Stimulated activated CD4-positive, alpha-beta T cell treated with anti-CD3 and anti-CD28 coated beads, Interleukin-12 subunit alpha, Interleukin-12 subunit beta, amount 100 ng/mL, for 4 hours (primary cell): ENCODE results near the gene CHRNA7.

Source experiments
- DNase-seq: peaks from one replicate; pipeline ENCODE4 v3.0.0-alpha.2; 2020

CHRNA7 gene

GRCh38 chr15:32089851-32090359 lies 59.6 kb downstream of the CHRNA7 start:
- no peak for DNase-seq

GRCh38 chr15:32091505-32092380 lies 61.4 kb downstream of the CHRNA7 start:
- no peak for DNase-seq

- DNase-seq, result no peak
These were observed 65.9 kb downstream of the CHRNA7 start for GRCh38 chr15:32096213-32096612.

GRCh38 chr15:32096916-32097617 lies 66.8 kb downstream of the CHRNA7 start:
- no peak for DNase-seq

- DNase-seq, result no peak
These were observed 67.7 kb downstream of the CHRNA7 start for GRCh38 chr15:32098033-32098432.

- DNase-seq, result no peak
These were observed 68.9 kb downstream of the CHRNA7 start for GRCh38 chr15:32099097-32099785.

GRCh38 chr15:32099956-32100684 lies 69.8 kb downstream of the CHRNA7 start:
- DNase-seq, result no peak

GRCh38 chr15:32104061-32104995 lies 74.0 kb downstream of the CHRNA7 start:
- no peak for DNase-seq

- DNase-seq, result no peak
These were observed 75.2 kb downstream of the CHRNA7 start for GRCh38 chr15:32105258-32106241.

GRCh38 chr15:32106401-32107381 lies 76.4 kb downstream of the CHRNA7 start:
- no peak for DNase-seq

- no peak for DNase-seq
These were observed 77.3 kb downstream of the CHRNA7 start for GRCh38 chr15:32107477-32108080.

GRCh38 chr15:32108661-32109060 lies 78.3 kb downstream of the CHRNA7 start:
- DNase-seq, result no peak

- no peak for DNase-seq
These were observed 81.8 kb downstream of the CHRNA7 start for GRCh38 chr15:32112101-32112500.

GRCh38 chr15:32113224-32113623 lies 82.9 kb downstream of the CHRNA7 start:
- DNase-seq, result no peak

GRCh38 chr15:32117122-32117521 lies 86.8 kb downstream of the CHRNA7 start:
- no peak for DNase-seq

- DNase-seq, result no peak
These were observed 89.0 kb downstream of the CHRNA7 start for GRCh38 chr15:32119286-32119685.

- no peak for DNase-seq
These were observed 89.5 kb downstream of the CHRNA7 start for GRCh38 chr15:32119694-32120330.
